Activated T-cell treated with anti-CD3 and anti-CD28 coated beads for 24 hours (primary cell): ENCODE measurements around the gene PIGN.

Source experiments
- DNase-seq: peaks from one replicate; pipeline ENCODE4 v3.0.0-alpha.2; 2020; ENCODE audit warnings: low read depth

The PIGN gene

GRCh38 chr18:62186774-62187542, at the start of gene PIGN, which contains the start of gene RELCH:
PIGN (minus strand) TSS chr18:62187056; CDS start chr18:62161353, 25,703 bp downstream.
RELCH (plus strand) TSS chr18:62187255; CDS start chr18:62187506, 251 bp downstream.
- DNase-seq = peak; percentile 92

- DNase-seq = no peak
These were observed 49.4 kb upstream of the PIGN start for GRCh38 chr18:62236252-62236651.

- DNase-seq = no peak
These were observed 39.2 kb upstream of the PIGN start for GRCh38 chr18:62226047-62226446.

- DNase-seq = no peak
These were observed 37.4 kb upstream of the PIGN start for GRCh38 chr18:62224229-62224628.

- DNase-seq = no peak
These were observed 27.9 kb upstream of the PIGN start for GRCh38 chr18:62214790-62215189.

GRCh38 chr18:62211325-62211828, 24.5 kb upstream of the PIGN start:
- no peak for DNase-seq

GRCh38 chr18:62210138-62210537, 23.3 kb upstream of the PIGN start:
- DNase-seq = no peak

GRCh38 chr18:62209046-62209445, 22.2 kb upstream of the PIGN start:
- DNase-seq = no peak

- no peak for DNase-seq
These were observed 19.7 kb upstream of the PIGN start for GRCh38 chr18:62206593-62206992.

GRCh38 chr18:62205824-62206223, 19.0 kb upstream of the PIGN start:
- no peak for DNase-seq

- DNase-seq = no peak
These were observed 15.0 kb upstream of the PIGN start for GRCh38 chr18:62201870-62202269.

- no peak for DNase-seq
These were observed 13.5 kb upstream of the PIGN start for GRCh38 chr18:62200121-62200914.

GRCh38 chr18:62199629-62200028, 12.8 kb upstream of the PIGN start:
- DNase-seq = no peak

GRCh38 chr18:62198259-62198658, 11.4 kb upstream of the PIGN start:
- DNase-seq = no peak

- DNase-seq = no peak
These were observed 10.1 kb upstream of the PIGN start for GRCh38 chr18:62196980-62197379.

- no peak for DNase-seq
These were observed 9.2 kb upstream of the PIGN start for GRCh38 chr18:62196079-62196478.

GRCh38 chr18:62189208-62189607, 2.4 kb upstream of the PIGN start:
- no peak for DNase-seq

- no peak for DNase-seq
These were observed 971 bp upstream of the PIGN start for GRCh38 chr18:62187543-62188510.

- DNase-seq = no peak
These were observed 420 bp downstream of the PIGN start for GRCh38 chr18:62186499-62186773.

GRCh38 chr18:62183578-62184195, 3.2 kb downstream of the PIGN start:
- peak; percentile 26 for DNase-seq

GRCh38 chr18:62182220-62182619, 4.6 kb downstream of the PIGN start:
- no peak for DNase-seq

GRCh38 chr18:62179213-62179612, 7.6 kb downstream of the PIGN start:
- DNase-seq = no peak
